ENCODE measurements around the gene NAA15.
"Not testable (repeated sequence)": the region's sequence is repeated elsewhere in the genome, so short reads cannot be mapped to it uniquely, and the experiment has no call there.

NAA15 gene

DNA sequence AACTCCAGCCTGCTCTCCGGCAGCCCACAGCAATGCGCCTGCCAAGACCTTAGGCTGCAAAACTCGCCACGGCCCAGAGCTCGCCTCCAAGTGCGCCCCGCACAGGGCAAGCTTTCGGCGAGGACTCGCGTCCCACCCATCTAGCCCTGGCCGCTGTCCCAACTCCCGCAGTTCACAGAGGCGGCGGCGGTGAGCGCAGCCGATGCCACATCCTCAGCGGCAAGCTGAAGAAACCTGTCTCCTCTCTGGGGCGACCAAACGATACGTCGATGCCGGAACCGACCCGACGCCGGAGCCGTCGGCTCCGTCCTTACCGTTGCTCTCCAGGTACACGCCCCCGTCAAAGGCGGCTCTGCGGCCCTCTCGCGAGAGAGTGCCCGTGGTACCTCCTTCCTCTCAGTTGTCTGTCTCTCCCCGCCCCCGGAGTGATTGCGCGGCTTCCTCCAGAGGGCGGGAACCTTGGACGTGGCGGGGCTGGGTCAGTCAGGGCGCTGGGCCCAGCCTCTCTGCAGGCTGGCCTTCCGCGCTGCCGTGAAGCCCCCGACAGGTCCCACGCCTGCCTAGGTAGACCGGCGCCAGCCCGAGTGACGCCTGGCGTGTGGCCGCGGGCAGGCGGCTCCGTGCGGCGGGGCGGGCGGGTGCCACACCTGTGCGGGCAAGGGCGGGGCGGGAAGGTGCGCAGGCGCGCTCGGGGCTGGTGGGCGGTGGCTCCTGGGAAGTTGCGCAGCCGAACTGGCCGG, 152.2 kb downstream of the NAA15 start:
- DNase-seq = peak; percentile 97

DNA sequence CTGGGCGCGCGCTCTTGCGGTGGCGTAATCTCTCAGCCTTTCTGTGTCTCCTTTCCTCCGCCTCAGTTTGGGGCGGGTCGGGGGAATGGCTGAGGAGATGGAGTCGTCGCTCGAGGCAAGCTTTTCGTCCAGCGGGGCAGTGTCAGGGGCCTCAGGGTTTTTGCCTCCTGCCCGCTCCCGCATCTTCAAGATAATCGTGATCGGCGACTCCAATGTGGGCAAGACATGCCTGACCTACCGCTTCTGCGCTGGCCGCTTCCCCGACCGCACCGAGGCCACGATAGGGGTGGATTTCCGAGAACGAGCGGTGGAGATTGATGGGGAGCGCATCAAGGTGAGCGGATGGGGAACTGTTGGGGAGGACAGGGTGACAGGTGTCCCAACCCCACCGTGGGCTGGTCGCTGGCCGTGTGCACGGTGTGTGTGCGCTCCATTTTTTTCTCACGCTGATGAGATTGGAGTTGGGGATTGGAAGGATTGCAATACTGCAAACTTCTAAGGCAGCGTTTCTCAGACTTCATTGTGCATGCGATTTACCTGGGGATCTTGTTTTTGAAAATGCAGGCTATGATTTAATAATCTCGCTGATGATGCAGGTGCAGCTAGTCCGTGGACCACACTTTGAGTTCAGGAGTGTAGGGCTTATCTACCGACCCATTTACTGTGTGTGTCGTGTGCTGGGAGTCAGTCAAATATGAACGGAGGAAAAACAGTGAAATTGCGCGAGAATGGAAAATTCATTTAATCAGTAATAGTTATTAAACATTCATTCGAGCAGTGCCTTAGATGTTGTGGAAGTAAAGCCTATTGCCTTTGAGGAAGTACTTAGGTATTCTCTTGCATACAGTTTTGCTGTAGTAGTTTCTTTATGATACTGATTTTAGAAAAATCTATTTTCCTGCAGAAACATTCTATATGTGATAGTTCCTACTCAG, 153.1 kb downstream of the NAA15 start, which contains the start of gene RAB33B:
Gene RAB33B (plus strand): TSS at position 11 of the 935 bp plus-strand sequence. CDS start 75 bp downstream, at position 86.
- DNase-seq = no peak

DNA sequence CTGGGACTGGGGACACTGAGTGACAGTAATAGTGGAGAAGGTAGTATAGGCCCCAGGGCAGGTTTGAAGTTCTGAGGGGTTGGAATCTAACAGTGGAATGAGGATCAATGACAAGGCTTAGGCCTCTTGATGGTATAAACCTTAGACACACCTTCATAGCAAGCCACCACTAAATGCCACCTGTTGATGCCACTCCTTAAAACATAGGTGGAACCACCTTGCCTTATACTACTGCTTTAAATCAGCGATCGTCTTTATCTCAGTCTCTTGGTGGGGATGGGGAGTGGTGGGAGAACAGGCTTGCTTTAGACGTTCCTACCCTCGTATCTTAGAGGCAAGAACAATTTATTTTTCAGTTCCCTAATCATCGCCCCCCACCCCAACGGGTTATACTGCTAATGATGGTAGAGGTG, 153.8 kb downstream of the NAA15 start:
- no peak for DNase-seq

DNA sequence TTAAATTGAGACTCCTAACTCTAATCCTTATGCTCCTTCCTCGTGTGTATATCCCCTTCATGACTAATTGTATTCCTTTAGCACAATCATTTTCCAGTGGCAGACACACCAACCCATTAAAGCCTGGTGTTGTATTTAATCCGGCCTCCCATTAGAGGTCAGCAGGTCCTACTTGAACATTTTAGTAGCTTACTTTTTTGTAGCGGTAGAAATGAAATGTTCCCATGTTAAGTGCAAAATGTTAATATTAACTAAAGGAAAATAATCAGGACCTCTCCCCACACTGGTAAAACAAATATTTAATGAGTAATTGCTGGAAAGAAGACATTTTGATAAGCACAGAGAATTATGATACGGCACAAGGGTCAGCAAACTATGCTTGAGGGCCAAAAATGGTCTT, 156.0 kb downstream of the NAA15 start:
- no peak for DNase-seq

DNA sequence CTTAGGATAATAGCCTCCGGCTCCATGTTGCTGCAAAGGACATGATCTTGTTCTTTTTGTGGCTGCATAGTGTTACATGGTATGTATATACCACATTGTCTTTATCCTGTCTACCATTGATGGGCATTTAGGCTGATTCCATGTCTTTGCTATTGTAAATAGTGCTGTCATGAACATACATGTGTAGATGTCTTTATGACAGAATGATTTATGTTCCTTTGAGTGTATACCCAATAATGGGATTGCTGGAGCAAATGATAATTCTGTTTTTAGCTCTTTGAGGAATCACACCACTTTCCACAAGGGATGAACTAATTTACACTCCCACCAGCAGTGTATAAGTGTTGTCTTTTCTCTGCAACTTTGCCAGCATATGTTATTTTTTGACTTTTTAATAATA, 157.2 kb downstream of the NAA15 start:
- DNase-seq = no peak

DNA sequence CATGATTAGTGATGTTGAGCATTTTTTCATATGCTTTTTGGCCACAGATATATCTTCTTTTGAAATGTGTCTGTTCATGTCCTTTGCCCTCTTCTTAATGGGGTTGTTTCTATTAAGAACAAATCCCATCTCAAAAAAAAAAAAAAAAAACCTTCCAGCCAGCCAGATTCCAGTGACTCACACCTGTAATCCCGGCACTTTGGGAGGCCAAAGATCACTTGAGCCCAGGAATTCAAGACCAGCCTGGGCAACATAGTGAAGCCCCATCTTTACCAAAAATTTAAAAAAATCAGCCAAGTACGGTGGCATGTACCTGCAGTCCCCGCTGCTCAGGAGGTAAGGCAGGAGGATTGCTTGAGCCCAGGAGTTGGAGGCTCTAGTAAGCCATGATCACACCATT, 157.7 kb downstream of the NAA15 start:
- DNase-seq = no peak

DNA sequence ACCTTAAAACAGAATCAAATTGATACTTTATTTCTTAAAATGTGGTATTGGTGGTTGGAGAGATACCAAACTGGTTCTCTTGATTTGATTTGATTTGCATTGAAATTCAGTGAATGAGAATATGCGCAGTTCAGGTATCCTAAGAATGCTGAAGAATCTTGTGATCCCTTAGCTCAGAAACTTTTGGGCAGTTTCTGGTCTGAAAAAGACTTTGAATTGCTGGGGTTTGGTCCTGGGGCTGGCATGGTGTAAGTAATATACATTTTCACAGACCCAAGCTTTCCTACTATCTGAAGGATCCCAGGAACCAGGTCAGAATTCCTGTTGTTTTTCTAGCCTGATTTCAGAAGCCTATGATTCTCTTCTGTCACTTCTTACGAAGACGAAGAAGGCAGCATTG, 159.3 kb downstream of the NAA15 start:
- DNase-seq = no peak

DNA sequence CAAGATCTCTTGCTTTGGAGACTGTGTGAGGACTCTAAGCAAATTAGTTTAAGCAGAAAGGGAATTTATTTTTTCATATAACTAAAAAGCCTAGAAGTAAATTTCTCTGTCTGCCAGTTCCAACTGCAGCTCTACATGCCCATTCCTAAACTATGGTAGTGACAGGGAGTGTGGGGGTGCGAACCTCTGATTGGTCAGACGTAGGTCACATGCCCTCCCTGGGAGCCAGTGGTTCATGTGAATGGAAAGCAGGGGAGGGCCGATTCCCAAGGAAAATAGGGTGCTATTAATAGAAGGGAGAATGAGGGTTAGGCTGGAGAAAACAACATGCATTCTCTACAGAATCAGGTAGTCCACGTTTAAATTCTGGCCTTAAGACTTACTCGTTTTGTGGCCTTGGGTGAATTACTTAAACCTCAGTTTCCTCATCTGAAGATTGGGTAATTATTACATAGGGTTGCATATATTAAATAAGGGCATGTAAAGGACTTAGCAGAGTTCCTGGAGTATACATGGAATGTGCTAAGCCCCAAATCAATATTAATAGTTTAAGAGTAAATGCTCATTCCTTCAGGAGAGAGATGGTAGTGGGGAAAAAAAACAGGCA, 159.8 kb downstream of the NAA15 start:
- no peak for DNase-seq

DNA sequence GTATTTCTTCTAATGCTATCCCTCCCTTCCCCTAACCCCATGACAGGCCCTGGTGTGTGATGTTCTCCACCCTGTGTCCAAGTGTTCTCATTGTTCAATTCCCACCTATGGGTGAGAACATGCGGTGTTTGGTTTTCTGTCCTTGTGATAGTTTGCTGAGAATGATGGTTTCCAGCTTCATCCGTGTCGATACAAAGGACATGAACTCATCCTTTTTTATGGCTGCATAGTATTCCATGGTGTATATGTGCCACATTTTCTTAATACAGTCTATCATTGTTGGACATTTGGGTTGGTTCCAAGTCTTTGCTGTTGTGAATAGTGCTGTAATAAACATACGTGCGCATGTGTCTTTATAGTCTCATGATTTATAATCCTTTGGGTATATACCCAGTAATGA, 163.2 kb downstream of the NAA15 start:
- DNase-seq = not testable (repeated sequence)

DNA sequence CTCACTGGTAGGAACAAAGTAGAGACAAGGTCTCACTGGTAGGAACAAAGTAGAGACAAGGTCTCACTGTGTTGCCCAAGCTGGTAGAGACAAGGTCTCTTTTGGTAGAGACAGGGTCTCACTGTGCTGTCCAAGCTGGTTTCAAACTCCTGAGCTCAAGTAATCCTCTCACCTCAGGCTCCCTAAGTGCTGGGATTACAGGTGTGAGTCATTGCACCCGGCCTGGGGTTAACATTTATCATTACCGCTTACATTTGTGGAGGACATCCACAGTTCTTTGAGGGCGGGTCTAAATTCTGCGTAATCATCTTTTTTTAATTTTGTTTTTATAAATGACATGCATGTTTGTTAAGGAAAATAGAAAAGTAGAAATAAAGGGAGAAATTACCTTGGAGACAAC, 164.6 kb downstream of the NAA15 start:
- no peak for DNase-seq

DNA sequence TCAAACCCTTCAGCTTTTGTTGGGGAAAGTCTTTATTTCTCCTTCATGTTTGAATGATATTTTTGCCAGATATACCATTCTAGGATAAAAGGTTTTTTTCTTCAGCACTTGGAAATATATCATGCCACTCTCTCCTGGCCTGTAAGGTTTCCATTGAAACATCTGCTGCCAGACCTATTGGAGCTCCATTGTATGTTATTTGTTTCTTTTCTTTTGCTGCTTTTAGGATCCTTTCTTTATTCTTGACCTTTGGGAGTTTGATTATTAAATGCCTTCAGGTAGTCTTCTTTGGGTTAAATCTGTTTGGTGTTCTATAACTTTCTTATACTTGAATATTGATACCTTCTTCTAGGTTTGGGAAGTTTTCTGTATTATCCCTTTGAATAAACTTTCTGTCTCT, 167.5 kb downstream of the NAA15 start:
- not testable (repeated sequence) for DNase-seq

DNA sequence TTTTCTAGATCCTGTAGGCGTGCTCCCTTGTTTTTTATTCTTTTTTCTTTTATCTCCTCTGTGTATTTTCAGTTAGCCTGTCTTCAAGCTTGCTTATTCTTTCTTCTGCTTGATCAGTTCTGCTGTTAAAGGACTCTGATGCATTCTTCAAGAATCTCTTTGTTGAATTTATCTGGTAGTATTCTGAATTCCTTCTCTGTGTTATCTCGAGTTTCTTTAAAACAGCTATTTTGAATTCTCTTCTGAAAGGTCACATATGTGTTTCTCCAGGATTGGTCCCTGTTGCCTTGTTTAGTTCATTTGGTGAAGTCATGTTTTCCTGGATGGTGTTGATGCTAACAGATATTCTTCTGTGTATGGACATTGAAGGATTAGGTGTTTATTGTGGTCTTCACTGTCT, 167.9 kb downstream of the NAA15 start:
- no peak for DNase-seq

All from CD4-positive, alpha-beta T cell treated with Interleukin-4 for 4 hours (primary cell).